Omental fat pad (tissue), 4 donors: ENCODE data around the gene ZNF787. TPM values are rescaled to one million over a fixed set of nuclear protein-coding genes. Genes with fewer than 3 reads are reported as not detected.
"Not testable (repeated sequence)": the region's sequence is repeated elsewhere in the genome, so short reads cannot be mapped to it uniquely, and the experiment has no call there.

Experiments used
- ATAC-seq: fragments of 150-250 bp; one replicate; pipeline ENCODE4 v1.9.1; 2016; ENCODE audit warnings: mild to moderate bottlenecking, moderate library complexity; ENCODE audit not compliant: low FRiP score
- DNase-seq: peaks from one replicate; pipeline ENCODE4 v3.0.0-alpha.2; 2019; ENCODE audit warnings: low spot score
- total RNA-seq, 4 donors: library from RNA; depleted of rRNA; stranded (reverse); fragments of >200 nt; gene quantifications; one replicate each; pipeline ENCODE4 v1.1.0, GENCODE V29; 2016
- TF ChIP-seq, protein P1 (sequence below), 3 donors: fragments of 450-650 bp; IDR thresholded peaks; one replicate each; pipeline ENCODE4 v1.5.1; 2016 to 2017; ENCODE audit warnings: antibody characterized with exemption in 3 of 3, mild to moderate bottlenecking in 3 of 3, moderate library complexity in 2 of 3

Gene ZNF787
- total RNA-seq, 4 donors from 2014 or later: 10.9 to 18.6 (median 12.0) TPM

DNA sequence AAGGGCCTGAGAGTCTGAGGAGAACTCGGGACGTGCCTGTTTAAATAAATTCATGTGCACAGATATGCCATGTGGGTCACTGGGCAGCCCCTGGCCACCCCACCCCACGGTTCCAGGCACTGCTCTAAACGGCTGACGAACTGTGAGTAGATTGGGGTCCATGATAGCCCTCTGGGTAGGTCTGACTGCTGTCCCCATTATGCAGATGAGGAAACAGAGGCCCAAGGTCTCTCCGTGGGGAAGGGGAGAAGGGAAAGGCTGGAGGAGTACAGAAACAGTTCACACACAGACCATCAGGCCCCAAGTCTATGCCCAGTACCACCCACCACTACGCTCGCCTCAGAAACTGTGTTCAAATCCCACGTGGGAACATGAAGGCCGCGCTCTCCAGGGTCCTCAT, 14.1 kb downstream of the ZNF787 start:
- ATAC-seq: no peak
- TF ChIP-seq, protein P1, sequence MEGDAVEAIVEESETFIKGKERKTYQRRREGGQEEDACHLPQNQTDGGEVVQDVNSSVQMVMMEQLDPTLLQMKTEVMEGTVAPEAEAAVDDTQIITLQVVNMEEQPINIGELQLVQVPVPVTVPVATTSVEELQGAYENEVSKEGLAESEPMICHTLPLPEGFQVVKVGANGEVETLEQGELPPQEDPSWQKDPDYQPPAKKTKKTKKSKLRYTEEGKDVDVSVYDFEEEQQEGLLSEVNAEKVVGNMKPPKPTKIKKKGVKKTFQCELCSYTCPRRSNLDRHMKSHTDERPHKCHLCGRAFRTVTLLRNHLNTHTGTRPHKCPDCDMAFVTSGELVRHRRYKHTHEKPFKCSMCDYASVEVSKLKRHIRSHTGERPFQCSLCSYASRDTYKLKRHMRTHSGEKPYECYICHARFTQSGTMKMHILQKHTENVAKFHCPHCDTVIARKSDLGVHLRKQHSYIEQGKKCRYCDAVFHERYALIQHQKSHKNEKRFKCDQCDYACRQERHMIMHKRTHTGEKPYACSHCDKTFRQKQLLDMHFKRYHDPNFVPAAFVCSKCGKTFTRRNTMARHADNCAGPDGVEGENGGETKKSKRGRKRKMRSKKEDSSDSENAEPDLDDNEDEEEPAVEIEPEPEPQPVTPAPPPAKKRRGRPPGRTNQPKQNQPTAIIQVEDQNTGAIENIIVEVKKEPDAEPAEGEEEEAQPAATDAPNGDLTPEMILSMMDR (IDR thresholded peaks at IDR 0.05): no peak
- DNase-seq: no peak

DNA sequence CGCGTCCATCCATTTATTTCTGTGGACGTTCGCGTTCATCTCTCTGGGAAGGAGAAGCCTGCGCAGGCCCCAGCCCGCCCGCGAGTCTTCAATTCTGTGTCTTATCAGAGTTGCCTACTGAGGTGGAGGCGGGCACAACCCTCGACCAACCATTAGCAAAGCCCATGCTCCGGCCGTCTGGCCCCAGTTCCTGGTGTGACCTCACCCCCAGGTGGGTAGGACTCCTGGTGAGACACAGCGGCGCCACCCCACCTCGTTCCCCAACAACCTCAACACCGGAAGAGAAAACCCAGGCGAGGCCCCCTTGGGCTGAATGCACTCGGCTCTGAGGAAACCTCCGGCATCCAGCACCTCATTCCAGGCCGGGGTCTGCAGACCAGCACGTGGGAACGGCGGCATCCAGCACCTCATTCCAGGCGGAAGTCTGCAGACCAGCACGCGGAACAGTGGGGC, 14.7 kb downstream of the ZNF787 start:
- TF ChIP-seq, protein P1 (IDR thresholded peaks at IDR 0.05): no peak

DNA sequence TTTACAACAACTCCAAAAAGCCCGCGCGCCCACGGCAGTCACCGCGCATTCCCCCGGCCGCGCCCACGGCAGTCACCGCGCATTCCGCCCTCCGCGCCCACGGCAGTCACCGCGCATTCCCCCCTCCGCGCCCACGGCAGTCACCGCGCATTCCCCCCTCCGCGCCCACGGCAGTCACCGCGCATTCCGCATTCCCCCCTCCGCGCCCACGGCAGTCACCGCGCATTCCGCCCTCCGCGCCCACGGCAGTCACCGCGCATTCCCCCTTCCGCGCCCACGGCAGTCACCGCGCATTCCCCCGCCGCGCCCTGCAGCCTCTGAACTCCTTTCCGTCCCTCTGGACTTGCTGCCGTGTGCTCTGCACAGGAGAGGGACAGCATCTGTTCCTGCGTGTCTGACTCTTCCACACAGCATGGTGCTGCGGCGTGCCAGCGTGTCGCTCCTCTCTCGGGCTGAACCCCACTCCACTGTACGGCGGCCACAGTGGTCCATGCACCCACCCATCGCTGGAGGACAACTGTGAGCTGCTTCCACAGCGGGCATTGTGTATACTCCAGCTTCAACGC, 15.2 kb downstream of the ZNF787 start:
- not testable (repeated sequence) for DNase-seq, ATAC-seq

More for the DNA sequence above, 14.7 kb downstream of the ZNF787 start:
- DNase-seq (no peak), ATAC-seq (no peak)

DNA sequence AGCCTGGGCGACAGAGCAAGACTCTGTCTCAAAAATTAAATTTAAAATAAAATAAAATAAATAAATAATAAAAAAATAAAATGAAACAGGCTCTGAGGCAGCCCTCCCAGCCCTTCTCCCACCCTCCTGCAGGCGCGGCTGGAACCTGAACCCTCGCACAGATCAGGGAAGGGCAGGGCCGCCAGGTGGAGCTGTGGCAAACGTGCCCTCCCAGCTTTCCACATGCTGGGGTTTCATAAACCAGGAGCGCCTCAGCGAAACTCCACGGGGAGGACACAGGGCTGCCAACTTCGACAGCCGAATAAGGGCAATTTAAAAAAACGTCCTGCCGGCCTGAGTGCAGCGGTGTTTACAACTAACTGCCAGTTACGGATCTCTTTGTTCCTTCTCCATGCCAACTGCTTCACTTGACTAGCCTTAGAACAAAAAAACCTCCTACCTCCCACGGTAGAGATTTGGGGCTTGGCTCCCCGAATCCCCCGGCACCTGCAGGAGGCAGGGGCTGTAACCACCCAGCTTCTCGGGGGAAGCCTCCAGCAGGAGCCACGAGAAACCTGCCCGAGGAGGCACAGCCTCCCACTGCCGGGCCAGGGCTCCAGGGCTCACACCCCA, 15.9 kb downstream of the ZNF787 start:
- peak; percentile 86 for ATAC-seq

DNA sequence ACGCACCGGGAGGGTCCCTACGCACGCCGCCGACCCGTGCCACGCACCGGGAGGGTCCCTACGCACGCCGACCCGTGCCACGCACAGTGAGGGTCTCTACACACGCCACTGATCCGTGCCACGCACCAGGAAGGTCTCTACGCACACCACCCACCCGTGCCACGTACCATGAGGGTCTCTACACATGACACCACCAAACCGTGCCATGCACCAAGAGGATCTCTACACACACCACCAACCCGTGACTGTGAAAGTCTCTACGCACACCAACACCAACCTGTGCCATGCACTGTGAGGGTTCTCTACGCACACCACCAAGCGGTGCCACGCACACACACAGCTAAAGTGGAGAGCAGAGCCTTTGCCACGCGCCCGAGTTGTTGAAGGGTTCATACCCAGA, 16.7 kb downstream of the ZNF787 start:
- ATAC-seq (no peak), DNase-seq (no peak)
- TF ChIP-seq, protein P1 (IDR thresholded peaks at IDR 0.05): no peak

More for the DNA sequence above, 15.9 kb downstream of the ZNF787 start:
- DNase-seq: peak; percentile 64
- TF ChIP-seq, protein P1 (IDR thresholded peaks at IDR 0.05): no peak

DNA sequence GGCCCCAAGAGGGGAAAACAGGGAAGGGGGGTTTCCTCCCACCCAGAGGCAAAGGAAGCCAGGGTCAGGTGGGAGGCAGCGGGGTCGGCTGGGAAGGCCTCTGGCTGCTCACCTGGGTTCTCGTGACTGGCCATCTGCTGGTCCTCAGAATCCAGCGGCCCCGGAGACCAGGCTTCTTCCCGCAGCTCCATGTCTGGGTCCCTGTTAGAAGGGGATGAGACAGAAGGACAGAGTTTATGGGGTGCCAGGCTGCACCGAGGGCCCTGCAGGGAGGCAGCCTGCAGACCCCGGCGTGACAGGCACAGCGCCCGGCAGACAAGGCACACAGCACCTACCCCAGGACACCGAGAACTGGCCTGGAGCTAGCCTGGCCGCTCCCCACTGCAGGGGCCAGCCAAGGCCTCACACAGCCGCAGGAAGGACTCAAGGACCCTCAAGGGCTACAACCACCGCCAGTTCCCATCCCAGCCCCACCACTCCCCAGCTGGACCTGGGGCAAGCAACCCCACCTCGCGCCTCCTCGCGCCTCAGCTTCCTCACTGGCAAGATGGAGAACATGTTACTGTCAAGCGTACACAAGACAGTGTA, 18.0 kb downstream of the ZNF787 start:
- ATAC-seq (no peak), DNase-seq (no peak)
- TF ChIP-seq, protein P1 (IDR thresholded peaks at IDR 0.05): no peak

DNA sequence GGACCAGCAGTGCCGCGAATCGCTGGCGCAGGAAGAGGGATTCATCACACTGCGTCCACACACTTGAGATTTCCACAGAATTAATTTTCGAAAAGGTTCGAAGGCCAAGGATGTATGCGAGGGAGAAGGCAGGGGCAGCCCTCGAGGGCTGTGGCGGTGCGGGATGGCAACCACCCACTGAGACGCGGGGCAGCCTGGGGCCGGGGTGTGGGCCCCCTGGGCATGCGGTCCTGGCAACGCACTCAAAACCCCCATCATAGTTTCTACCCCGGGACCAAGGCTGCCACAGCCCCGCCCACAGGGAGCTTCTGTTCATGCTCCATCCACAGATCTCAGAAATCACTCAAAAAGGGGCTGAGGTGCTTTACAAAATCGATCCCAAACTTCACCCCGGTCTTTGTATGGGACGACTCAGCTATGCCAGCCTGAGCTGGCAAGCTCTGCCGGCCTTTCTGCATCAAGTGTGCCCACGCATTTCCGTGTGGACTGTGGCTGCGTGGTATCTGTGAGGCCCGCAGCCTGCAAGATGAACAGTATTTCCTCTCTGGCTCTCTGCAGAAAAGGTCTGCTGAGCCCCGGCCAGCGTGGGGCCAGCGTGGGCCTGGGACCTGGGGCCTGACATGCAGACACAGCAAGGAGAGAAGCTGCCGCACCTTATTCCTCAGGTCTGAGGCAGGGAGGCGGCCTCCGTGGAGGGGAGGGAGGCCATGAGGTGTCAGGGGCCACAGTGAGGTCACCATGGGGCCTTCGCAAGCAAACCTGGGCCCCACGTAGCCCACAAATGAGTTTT, 19.2 kb downstream of the ZNF787 start:
- ATAC-seq: no peak
- TF ChIP-seq, protein P1 (IDR thresholded peaks at IDR 0.05): no peak
- no peak for DNase-seq
